NCI-H1694 (cell line): Measurements from ENCODE around the gene PRODH.
"Not testable (repeated sequence)": the region's sequence is repeated elsewhere in the genome, so short reads cannot be mapped to it uniquely, and the experiment has no call there.

Experiments used
- DNase-seq: peaks from one replicate; lab custom pipeline; 2025; lab: John Stamatoyannopoulos, UW

The PRODH gene

DNA sequence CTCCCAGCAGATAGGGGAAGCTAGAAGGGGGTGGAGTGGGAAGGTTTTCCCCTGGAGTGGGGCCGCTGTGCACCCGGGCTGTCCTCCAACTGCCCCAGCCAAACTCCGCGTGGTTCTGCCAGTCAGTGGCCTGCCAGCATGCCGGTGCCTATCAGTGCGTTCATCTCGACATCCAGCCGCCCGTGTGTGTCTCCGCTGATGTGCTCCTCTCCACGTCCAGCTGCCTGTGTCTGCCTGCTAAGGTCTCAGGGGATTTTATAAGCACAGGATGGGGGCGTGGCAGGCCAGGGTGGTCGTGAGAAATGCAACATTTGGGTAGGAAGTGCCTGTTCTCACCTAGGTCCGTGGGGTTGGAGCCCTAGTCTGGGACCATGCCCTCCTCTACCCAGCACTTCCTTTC lies 17.0 kb upstream of the PRODH start:
- not testable (repeated sequence) for DNase-seq

- no peak for DNase-seq
Measured at GRCh38 chr22:18952022-18952421, 15.9 kb upstream of the PRODH start.

GRCh38 chr22:18950141-18950540 lies 14.0 kb upstream of the PRODH start:
- DNase-seq = no peak

- DNase-seq = no peak
Measured at GRCh38 chr22:18947905-18948304, 11.8 kb upstream of the PRODH start.

GRCh38 chr22:18947105-18947504 lies 11.0 kb upstream of the PRODH start:
- DNase-seq = not testable (repeated sequence)

- DNase-seq = not testable (repeated sequence)
Measured at GRCh38 chr22:18938691-18939090, 2.6 kb upstream of the PRODH start.

GRCh38 chr22:18934688-18935087 lies 1.4 kb downstream of the PRODH start:
- not testable (repeated sequence) for DNase-seq

DNA sequence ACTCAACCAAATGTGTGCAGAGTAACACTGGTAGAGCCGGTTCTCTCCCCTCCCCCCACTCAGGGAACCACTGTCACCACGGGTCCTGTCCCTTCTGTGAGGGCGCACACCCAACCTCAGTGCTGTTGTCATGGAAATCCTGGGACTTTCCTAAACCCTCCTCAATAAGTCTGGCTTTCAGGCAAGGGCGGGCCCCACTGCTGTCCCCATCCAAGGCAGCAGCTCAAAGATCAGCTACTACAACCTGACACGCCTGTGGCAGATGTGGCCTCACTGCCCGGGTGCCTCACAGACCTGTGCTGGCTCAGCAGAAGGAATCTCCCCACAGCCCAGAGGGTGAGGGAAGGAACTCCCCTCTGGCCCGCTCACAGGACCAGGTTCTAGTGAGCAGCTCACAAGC lies 2.2 kb downstream of the PRODH start:
- DNase-seq = no peak

- DNase-seq = no peak
Measured at GRCh38 chr22:18931905-18932652, 4.0 kb downstream of the PRODH start.

DNA sequence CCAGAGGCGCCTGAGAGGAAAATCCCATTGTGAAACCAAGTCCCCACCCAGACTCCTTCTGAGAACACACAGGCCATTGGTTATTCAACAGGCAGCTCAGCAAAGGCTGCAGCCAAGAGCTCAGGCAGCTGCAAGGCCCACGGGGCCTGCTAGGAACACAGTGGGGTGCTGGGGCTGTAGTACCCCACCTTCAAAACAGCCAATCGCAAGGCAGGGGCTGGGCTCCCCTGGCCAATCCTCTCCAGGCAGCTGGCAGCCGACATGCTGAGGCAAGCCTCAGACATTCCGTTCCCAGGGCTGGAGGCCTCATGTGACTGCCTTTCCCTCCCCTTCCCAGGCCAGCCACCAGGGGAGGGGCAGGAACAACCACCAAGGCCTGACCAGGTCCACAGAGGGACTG lies 6.6 kb downstream of the PRODH start:
- no peak for DNase-seq

- DNase-seq = no peak
Measured at GRCh38 chr22:18927573-18927972, 8.5 kb downstream of the PRODH start.

GRCh38 chr22:18927020-18927419 lies 9.1 kb downstream of the PRODH start:
- no peak for DNase-seq

- DNase-seq = no peak
Measured at GRCh38 chr22:18925368-18926064, 10.6 kb downstream of the PRODH start.

DNA sequence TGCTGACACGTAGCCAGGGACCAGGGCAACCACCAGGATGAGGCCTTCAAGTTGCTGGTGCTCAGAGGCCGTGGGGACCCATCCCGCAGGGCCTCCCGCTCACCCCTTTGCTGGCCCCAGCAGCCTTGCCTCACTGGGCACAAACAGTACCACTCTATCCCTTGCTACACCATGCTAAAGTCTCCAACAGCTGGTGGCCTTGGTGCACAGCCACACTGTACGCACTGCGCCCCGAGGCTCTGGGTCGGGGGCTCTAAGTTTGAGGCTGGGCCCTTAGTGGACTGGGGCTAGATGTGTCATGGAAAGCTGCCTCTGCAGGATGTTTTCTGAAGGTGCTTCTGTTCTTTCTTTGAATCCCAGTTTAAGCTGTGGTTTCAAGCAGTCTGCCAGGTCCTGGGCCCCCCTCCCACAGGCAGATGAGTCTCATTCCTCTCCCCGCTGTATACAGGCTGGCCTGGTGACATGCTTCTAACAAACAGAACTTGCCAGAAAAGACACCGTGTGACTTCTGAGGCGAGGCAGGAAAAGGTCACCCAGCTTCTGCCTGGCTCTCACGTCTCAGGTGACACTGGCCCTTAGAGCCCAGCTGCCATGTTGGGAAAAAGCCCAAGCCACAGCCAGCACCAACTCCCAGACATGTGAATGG lies 15.7 kb downstream of the PRODH start:
- DNase-seq = not testable (repeated sequence)

DNA sequence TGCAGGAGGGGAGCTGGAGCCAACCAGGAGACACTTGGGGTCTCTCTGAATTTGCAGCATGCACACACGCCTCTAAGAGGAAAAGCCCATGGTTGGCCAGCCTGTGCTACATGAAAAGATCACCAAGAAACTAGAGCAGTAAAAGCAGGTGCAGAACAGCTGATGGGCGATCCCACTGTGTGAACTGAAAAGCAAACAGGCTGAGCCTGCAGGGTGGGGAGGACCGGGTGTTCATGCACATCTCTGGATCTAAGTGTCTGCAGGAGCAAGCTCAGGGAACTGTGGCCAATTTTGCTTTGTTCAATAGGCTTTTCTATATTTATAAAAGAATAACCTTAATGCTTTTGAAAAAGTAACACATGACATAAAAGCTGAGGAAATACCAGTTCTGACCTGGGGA lies 18.3 kb downstream of the PRODH start:
- DNase-seq = not testable (repeated sequence)

- not testable (repeated sequence) for DNase-seq
Measured at GRCh38 chr22:18915550-18915949, 20.5 kb downstream of the PRODH start.

GRCh38 chr22:18914558-18914957 lies 21.5 kb downstream of the PRODH start:
- DNase-seq = not testable (repeated sequence)

- not testable (repeated sequence) for DNase-seq
Measured at GRCh38 chr22:18912264-18912946, 23.7 kb downstream of the PRODH start.

GRCh38 chr22:18911535-18911934 lies 24.6 kb downstream of the PRODH start:
- DNase-seq = not testable (repeated sequence)

- no peak for DNase-seq
Measured at GRCh38 chr22:18909556-18909955, 26.5 kb downstream of the PRODH start.

GRCh38 chr22:18906896-18907295 lies 29.2 kb downstream of the PRODH start:
- DNase-seq = no peak

GRCh38 chr22:18906410-18906745 lies 29.7 kb downstream of the PRODH start:
- not testable (repeated sequence) for DNase-seq
